Fibroblast of lung (primary cell): ENCODE results near the gene PSME3. TPM values are rescaled to one million over a fixed set of nuclear protein-coding genes. Genes with fewer than 3 reads are reported as not detected.

Experiments
- DNase-seq, 2 donors: peaks; one replicate each; pipeline versions ENCODE4 v3.0.0 to v3.0.0-alpha.2; 2010; ENCODE audit warnings: low read depth in 2 of 2
- H2AFZ ChIP-seq: 2 replicates; pipeline ENCODE4 v1.5.1; 2012; ENCODE audit warnings: low read length, control low read depth, inconsistent platforms
- H3K27ac ChIP-seq: 2 replicates; pipeline ENCODE4 v1.5.1; 2011; ENCODE audit warnings: low read length, control low read depth; ENCODE audit not compliant: insufficient read depth
- H3K27me3 ChIP-seq: 2 replicates; pipeline ENCODE4 v1.5.1; 2011; ENCODE audit warnings: mild to moderate bottlenecking, low read length; ENCODE audit not compliant: control insufficient read depth, insufficient read depth
- H3K36me3 ChIP-seq: 2 replicates; pipeline ENCODE4 v1.5.1; 2011; ENCODE audit warnings: low read length; ENCODE audit not compliant: control insufficient read depth, insufficient read depth
- H3K4me1 ChIP-seq: 2 replicates; pipeline ENCODE4 v1.5.1; 2011; ENCODE audit warnings: low read length; ENCODE audit not compliant: control insufficient read depth, insufficient read depth; ENCODE audit errors: extremely low read depth
- H3K4me2 ChIP-seq: 2 replicates; pipeline ENCODE4 v1.5.1; 2011; ENCODE audit warnings: low read length, control low read depth; ENCODE audit not compliant: insufficient read depth; ENCODE audit errors: extremely low read depth
- H3K4me3 ChIP-seq, 4 experiments: fragments of 200-600 bp in 1 of 4; sonication (generic) in 1 of 4; replicated peaks in 1 of 4; 2 replicates each; pipeline ENCODE4 v1.5.1; 2011 to 2016; ENCODE audit warnings: low read length in 4 of 4, low read depth in 3 of 4, mild to moderate bottlenecking in 3 of 4, control low read depth in 2 of 4, inconsistent platforms in 1 of 4, mixed read lengths in 1 of 4; ENCODE audit not compliant: insufficient read depth in 1 of 4; ENCODE audit errors: control extremely low read depth in 1 of 4
- H3K79me2 ChIP-seq: 2 replicates; pipeline ENCODE4 v1.5.1; 2012; ENCODE audit warnings: mild to moderate bottlenecking, low read length, inconsistent platforms; ENCODE audit not compliant: control insufficient read depth, insufficient read depth
- H3K9ac ChIP-seq: 2 replicates; pipeline ENCODE4 v1.5.1; 2011; ENCODE audit warnings: mild to moderate bottlenecking, low read length, control low read depth; ENCODE audit not compliant: insufficient read depth
- H3K9me3 ChIP-seq: 2 replicates; pipeline ENCODE4 v1.5.1; 2012; ENCODE audit warnings: low read depth, low read length; ENCODE audit not compliant: control insufficient read depth, insufficient read depth
- H4K20me1 ChIP-seq: 2 replicates; pipeline ENCODE4 v1.5.1; 2011; ENCODE audit warnings: low read length; ENCODE audit not compliant: control insufficient read depth, insufficient read depth; ENCODE audit errors: extremely low read depth
- CTCF ChIP-seq, 2 donors: IDR thresholded peaks in 1 of 2; conservative IDR thresholded peaks in 1 of 2; 1 replicate in 1 of 2; 2 replicates in 1 of 2; pipeline ENCODE4 v1.5.1; 2011 to 2012; ENCODE audit warnings: low read length in 2 of 2, control low read depth in 1 of 2, inconsistent platforms in 1 of 2, low read depth in 1 of 2, mild to moderate bottlenecking in 1 of 2
- EZH2 ChIP-seq: IDR thresholded peaks from 2 replicates; pipeline ENCODE4 v1.5.1; 2012; ENCODE audit warnings: low read length, control low read depth, mild to moderate bottlenecking; ENCODE audit errors: missing control alignments
- polyA plus RNA-seq, 2 donors: library from polyadenylated mRNA; depleted of rRNA in 1 of 2; stranded (reverse) in 1 of 2; unstranded in 1 of 2; fragments of >200 nt; gene quantifications; 2 replicates each; pipeline ENCODE4 v1.2.1, GENCODE V29; 2011 to 2012; ENCODE audit warnings: missing spikeins in 1 of 2
- total RNA-seq: library from RNA; depleted of rRNA; stranded (reverse); fragments of >200 nt; gene quantifications from 2 replicates; pipeline ENCODE4 v1.2.1, GENCODE V29; 2014

Gene PSME3
- total and polyA plus RNA-seq, 2 donors (not counting 1 experiment from before 2014, with no cell fraction given): 50.7 to 133 TPM

- Histone ChIP-seq H3K27ac (no peak overlapping the region), H3K9me3 (no peaks in the 10 kb centered on the region), H4K20me1 (no peaks in the 10 kb centered on the region), H3K4me3 (no peak overlapping the region), H3K9ac (no peak overlapping the region), H3K79me2 (no peaks in the 10 kb centered on the region), H3K36me3 (no peaks in the 10 kb centered on the region), H3K4me1 (no peaks in the 10 kb centered on the region), H3K4me2 (no peak overlapping the region), H3K27me3 (peaks cover 4% of the 10 kb centered on the region), H2AFZ (no peak overlapping the region)
- no peak for DNase-seq
- TF ChIP-seq EZH2 (no peak), CTCF (conservative IDR thresholded peaks at IDR 0.05 in 1 of 2, IDR thresholded peaks at IDR 0.05 in 1 of 2; ENCODE audit: low read depth in 1 of 2, low read length in 2 of 2) (no peak)
Measured at GRCh38 chr17:42877037-42877436, 43.8 kb downstream of the PSME3 start.

- Histone ChIP-seq H3K4me3 (no peak overlapping the region), H3K27me3 (peaks cover 4% of the 10 kb centered on the region), H2AFZ (no peak overlapping the region), H3K9ac (no peak overlapping the region), H3K36me3 (no peaks in the 10 kb centered on the region), H3K4me1 (no peaks in the 10 kb centered on the region), H3K79me2 (no peaks in the 10 kb centered on the region), H3K4me2 (no peak overlapping the region), H3K9me3 (no peaks in the 10 kb centered on the region), H4K20me1 (no peaks in the 10 kb centered on the region), H3K27ac (no peak overlapping the region)
- no peak for DNase-seq
- no peak for TF ChIP-seq EZH2
- no peak for TF ChIP-seq CTCF (conservative IDR thresholded peaks at IDR 0.05 in 1 of 2, IDR thresholded peaks at IDR 0.05 in 1 of 2; ENCODE audit: low read depth in 1 of 2, low read length in 2 of 2)
Measured at GRCh38 chr17:42878123-42878880, 45.1 kb downstream of the PSME3 start.

- H3K9ac ChIP-seq: no peak overlapping the region
- H3K79me2 ChIP-seq: no peaks in the 10 kb centered on the region
- H3K4me2 ChIP-seq: no peak overlapping the region
- no peaks in the 10 kb centered on the region for H3K9me3 ChIP-seq
- H3K4me3 ChIP-seq: no peak overlapping the region
- no peaks in the 10 kb centered on the region for H4K20me1 ChIP-seq
- no peak overlapping the region for H3K27ac ChIP-seq
- no peaks in the 10 kb centered on the region for H3K4me1 ChIP-seq
- peaks cover 4% of the 10 kb centered on the region for H3K27me3 ChIP-seq
- no peak overlapping the region for H2AFZ ChIP-seq
- no peak for DNase-seq
- TF ChIP-seq EZH2: no peak
- no peak for TF ChIP-seq CTCF (conservative IDR thresholded peaks at IDR 0.05 in 1 of 2, IDR thresholded peaks at IDR 0.05 in 1 of 2; ENCODE audit: low read depth in 1 of 2, low read length in 2 of 2)
- H3K36me3 ChIP-seq: no peaks in the 10 kb centered on the region
Measured at GRCh38 chr17:42878924-42879595, 45.9 kb downstream of the PSME3 start.
